Right lobe of liver (tissue), 6 donors: ENCODE data around the gene GABRG3. TPM values are rescaled to one million over a fixed set of nuclear protein-coding genes. Genes with fewer than 3 reads are reported as not detected.

Experiments used
- ATAC-seq, 4 donors: fragments of 200-7000 bp; cut with Tn5 transposase; one replicate each; pipeline ENCODE4 v1.9.1; 2020; ENCODE audit warnings: mild to moderate bottlenecking in 4 of 4, moderate library complexity in 4 of 4
- DNase-seq, 3 donors: peaks; one replicate each; pipeline ENCODE4 v3.0.0-alpha.2; 2020
- H3K27ac ChIP-seq, 3 donors: fragments of 200-600 bp; one replicate each; pipeline ENCODE4 v1.8.0; 2022
- H3K27me3 ChIP-seq, 2 donors: fragments of 200-600 bp; one replicate each; pipeline ENCODE4 v1.8.0; 2022
- H3K36me3 ChIP-seq, 4 donors: fragments of 200-600 bp; sonication (generic) in 1 of 4; one replicate each; pipeline versions ENCODE4 v1.5.1 to v1.8.0; 2017 to 2022; ENCODE audit warnings: control low read depth in 1 of 4
- H3K4me1 ChIP-seq, 4 donors: fragments of 200-600 bp; sonication (generic) in 1 of 4; one replicate each; pipeline versions ENCODE4 v1.5.1 to v1.8.0; 2017 to 2022; ENCODE audit warnings: control low read depth in 1 of 4
- H3K4me3 ChIP-seq, 3 donors: fragments of 200-600 bp; one replicate each; pipeline ENCODE4 v1.8.0; 2022
- H3K9me3 ChIP-seq, 4 donors: fragments of 200-600 bp; sonication (generic) in 1 of 4; one replicate each; pipeline versions ENCODE4 v1.5.1 to v1.8.0; 2017 to 2022; ENCODE audit warnings: control low read depth in 1 of 4
- CTCF ChIP-seq, 4 donors: fragments of 200-600 bp in 3 of 4; fragments of 450-650 bp in 1 of 4; IDR thresholded peaks; one replicate each; pipeline versions ENCODE4 v1.5.1 to v1.8.0; 2016 to 2022; ENCODE audit warnings: antibody characterized with exemption in 4 of 4, mild to moderate bottlenecking in 2 of 4
- POLR2A ChIP-seq: fragments of 450-650 bp; IDR thresholded peaks from one replicate; pipeline ENCODE4 v1.6.1; 2017; ENCODE audit warnings: antibody characterized with exemption, mild to moderate bottlenecking
- WGBS: methylation state at CpG from one replicate; pipeline ENCODE4 v1.1.6; 2018; ENCODE audit warnings: low coverage, low lambda C conversion rate; ENCODE audit not compliant: insufficient coverage; ENCODE audit errors: missing lambda C conversion rate; 5-methylcytosine and 5-hydroxymethylcytosine counted together
- intact Hi-C, 2 donors: fragments of 100-400 bp; cut with DNase I; formaldehyde crosslinking; loops; one replicate each; pipeline versions ENCODE4 v1.11.2 to v1.14.1; 2022
- total RNA-seq, 6 experiments: library from RNA; depleted of rRNA in 2 of 6; stranded (reverse); fragments of >200 nt in 2 of 6; fragmentation: NEBNext Ultra II Directional in 3 of 6; extraction: Animal tissue kit (Norgen Biotek cat#: 25700) in 3 of 6; gene quantifications; one replicate each; pipeline versions ENCODE4 v1.1.0 to v1.2.4, GENCODE V29; 2016 to 2023
- donor health status: DM: no; HTN: yes; CAD: no.
- donor health status: DM: no; HTN: no; CAD: no.
- donor health status: DM: no; HTN: no; CAD: no.
- donor health status: DM: no; HTN: yes; CAD: no.
- donor health status: DM: no; HTN: yes; CAD: no.

Gene GABRG3
- total RNA-seq, 6 experiments from 2014 or later = 0.18 TPM; not detected in 5

DNA sequence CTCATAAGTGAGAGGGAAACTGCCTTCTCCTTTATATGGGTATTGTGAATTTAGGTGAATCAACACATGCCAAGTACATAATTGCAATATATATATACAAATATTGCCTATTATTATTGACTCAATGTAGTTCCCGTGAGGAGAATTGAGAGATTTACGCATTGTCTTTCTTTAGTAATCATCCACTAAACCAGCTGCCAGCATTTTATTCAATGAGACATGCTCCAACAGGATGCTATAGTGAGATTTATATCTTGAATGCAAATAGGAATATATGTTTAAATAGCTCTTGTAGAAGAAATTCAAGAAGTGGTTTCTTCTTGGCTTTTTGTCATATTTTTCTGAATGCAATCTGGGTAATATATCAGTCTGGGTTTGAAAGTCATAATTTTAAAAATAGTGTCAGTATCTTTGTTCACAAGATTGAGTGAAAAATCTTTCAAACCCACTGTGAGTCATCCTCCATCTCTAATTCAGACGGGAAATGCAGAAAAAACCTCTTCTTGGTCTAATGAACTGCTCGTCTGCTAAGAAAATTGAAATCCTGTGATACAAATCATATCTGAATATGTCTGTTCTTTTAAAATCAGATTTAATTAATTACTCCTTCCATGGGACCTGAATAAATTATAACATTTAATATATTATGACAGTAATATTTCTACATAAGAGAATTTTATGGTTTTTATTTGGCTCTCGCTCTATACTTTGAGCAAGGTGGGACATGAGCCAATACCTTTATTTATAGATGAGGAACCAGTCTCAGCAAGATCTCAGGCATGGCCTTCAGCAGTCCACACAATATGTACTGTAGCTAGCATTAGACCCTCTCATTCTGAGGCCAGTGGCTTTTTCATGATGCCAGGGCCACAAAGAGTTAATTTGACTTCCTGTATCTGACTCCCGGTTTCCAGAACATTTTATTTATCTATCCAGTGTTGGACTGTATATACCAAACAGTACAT is 516.0 kb downstream of the GABRG3 start:
- Histone ChIP-seq H3K36me3 (no peaks in the 10 kb centered on the region), H3K27ac (no peak overlapping the region), H3K27me3 (no peaks in the 10 kb centered on the region), H3K4me1 (no peaks in the 10 kb centered on the region), H3K9me3 (no peaks in the 10 kb centered on the region), H3K4me3 (no peak overlapping the region)
- TF ChIP-seq POLR2A (no peak), CTCF (IDR thresholded peaks at IDR 0.05) (no peak)
- no peak for DNase-seq
- intact Hi-C loops = no loop called here
- WGBS = 23% methylated on average over 6 of the region's 6 CpGs
- ATAC-seq = no peak

- 51% methylated on average over 4 of the region's 11 CpGs for WGBS
- no peak for ATAC-seq
- Histone ChIP-seq H3K9me3 (no peaks in the 10 kb centered on the region), H3K36me3 (no peaks in the 10 kb centered on the region), H3K4me1 (no peaks in the 10 kb centered on the region), H3K27me3 (no peaks in the 10 kb centered on the region), H3K27ac (no peak overlapping the region), H3K4me3 (no peak overlapping the region)
- no peak for DNase-seq
- no peak for TF ChIP-seq POLR2A
- TF ChIP-seq CTCF (IDR thresholded peaks at IDR 0.05) = no peak
- intact Hi-C loops = no loop called here
Measured at GRCh38 chr15:27487846-27488245, 516.9 kb downstream of the GABRG3 start.

GRCh38 chr15:27490867-27491595 is 520.0 kb downstream of the GABRG3 start:
- Histone ChIP-seq H3K4me3 (no peak overlapping the region), H3K4me1 (no peaks in the 10 kb centered on the region), H3K27ac (no peak overlapping the region), H3K9me3 (no peaks in the 10 kb centered on the region), H3K27me3 (no peaks in the 10 kb centered on the region), H3K36me3 (no peaks in the 10 kb centered on the region)
- DNase-seq = no peak
- no peak for TF ChIP-seq CTCF (IDR thresholded peaks at IDR 0.05)
- TF ChIP-seq POLR2A = no peak
- 42% methylated on average over 11 of the region's 12 CpGs for WGBS
- intact Hi-C loops = no loop called here
- no peak for ATAC-seq

DNA sequence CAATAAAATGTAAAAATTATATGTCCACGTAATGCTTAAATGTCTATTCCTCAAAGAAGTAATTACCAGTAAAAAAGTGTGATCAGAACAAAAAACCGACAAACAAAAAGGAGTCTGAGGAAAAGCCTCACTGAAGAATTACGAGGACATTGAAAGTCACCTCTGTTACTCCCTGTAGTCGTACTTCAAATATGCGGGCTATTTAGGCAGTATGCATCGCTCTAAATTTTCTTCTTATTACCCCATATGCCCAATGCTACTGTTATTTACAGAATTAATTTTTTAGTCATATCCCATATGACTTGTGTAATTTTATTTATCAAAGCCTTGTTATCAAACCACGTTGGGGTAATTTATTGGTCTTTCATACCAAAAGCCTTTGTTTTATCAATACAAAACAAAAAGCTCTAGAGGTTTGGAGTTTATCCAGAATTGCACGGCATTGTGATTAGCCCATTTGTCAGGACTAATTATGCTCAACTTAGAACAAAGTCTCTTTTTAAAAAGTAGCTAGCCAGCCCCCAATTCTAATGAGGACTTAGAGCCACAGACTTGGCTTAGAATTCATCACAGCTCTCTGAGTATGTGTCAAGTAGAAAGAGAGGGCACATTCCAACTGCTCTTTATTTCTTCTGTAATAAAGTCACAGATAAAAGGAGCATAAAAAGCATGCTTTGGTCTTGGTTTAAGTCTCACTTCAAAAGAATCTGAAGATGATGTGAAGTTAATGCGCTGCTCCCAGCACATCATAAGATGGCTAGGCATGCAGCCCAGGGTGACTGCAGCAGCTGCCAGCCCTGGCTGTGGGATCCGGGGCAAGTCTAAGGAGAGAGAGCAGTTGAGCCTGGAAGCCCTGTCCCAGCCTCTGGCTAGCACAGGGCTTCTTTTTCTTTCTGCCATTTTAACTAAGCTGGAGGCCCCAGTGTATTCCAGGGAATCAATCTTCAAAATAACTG is 521.0 kb downstream of the GABRG3 start:
- no peaks in the 10 kb centered on the region for H3K36me3 ChIP-seq
- no peak for TF ChIP-seq CTCF (IDR thresholded peaks at IDR 0.05)
- TF ChIP-seq POLR2A = no peak
- WGBS = 51% methylated on average over 10 of the region's 10 CpGs
- no peak overlapping the region for H3K27ac ChIP-seq
- no peaks in the 10 kb centered on the region for H3K9me3 ChIP-seq
- DNase-seq = no peak
- H3K4me1 ChIP-seq = no peaks in the 10 kb centered on the region
- intact Hi-C loops = no loop called here
- H3K4me3 ChIP-seq = no peak overlapping the region
- H3K27me3 ChIP-seq = no peaks in the 10 kb centered on the region
- no peak for ATAC-seq
